ENCODE data around the gene PF4V1. TPM values are rescaled to one million over a fixed set of nuclear protein-coding genes. Genes with fewer than 3 reads are reported as not detected.

The PF4V1 gene
- total RNA-seq, 1 donor from 2014 or later = not detected

DNA sequence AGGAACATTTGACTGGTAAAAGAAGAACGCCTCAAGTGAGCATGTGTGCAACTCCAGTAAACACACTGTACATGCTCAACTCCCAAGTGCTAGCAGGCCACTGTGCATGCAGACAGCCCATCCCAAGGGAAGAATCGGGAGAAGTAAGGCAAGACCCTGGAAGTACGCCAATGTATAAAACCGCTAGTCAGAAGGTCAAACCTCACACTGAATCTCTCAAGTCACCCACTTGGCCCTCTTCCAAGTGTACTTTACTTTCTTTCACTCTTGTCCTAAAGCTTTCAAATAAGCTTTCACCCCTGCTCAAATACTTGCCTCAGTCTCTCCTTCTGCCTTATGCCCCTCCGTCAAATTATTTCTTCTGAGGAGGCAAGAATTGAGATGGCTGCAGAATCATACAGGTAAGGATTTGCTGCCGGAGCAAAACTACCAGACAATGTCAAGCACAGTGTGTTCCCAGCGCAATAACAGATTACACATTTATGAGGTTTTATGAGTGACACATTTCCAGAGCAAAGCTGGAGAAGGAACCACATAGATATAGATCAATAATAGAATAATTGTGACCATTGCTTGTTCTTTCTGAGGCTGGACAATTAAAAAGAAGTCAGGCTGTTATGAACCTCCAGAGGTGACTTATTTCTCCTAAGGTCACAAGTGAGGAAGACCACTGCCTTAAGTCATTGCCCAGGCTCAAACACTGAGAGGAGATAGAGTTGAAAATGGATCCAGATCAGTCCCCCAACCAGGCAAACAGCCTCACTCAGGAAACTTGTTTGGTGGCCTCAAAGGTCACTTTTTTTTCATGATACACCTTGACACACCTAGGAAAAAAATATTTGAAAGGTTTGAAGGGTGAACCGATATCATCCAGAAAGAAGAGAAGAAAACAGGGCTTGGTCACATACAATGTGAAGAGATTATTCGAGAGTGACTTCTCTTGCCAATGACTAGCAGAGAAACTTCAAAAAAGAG is 42.4 kb downstream of the PF4V1 start:
- FAIRE-seq = no peak
- Histone ChIP-seq H3K36me3 (ENCODE audit: insufficient read depth, low read length) (no peaks in the 10 kb centered on the region), H2AFZ (ENCODE audit: low read depth, low read length) (no peak overlapping the region), H3K4me3 (ENCODE audit: insufficient read depth, low read depth, low read length) (no peak overlapping the region), H3K27me3 (ENCODE audit: insufficient read depth, low read length) (peaks cover 5% of the 10 kb centered on the region), H3K27ac (ENCODE audit: low read depth, low read length) (no peak overlapping the region), H3K4me2 (ENCODE audit: low read length) (no peak overlapping the region), H3K4me1 (ENCODE audit: insufficient read depth, low read length) (no peaks in the 10 kb centered on the region), H3K9ac (ENCODE audit: low read length) (no peak overlapping the region), H4K20me1 (ENCODE audit: insufficient read depth, low read length) (no peaks in the 10 kb centered on the region), H3K79me2 (ENCODE audit: insufficient read depth, low read length) (no peaks in the 10 kb centered on the region), H3K9me3 (ENCODE audit: insufficient read depth, low read depth, low read length) (no peaks in the 10 kb centered on the region)
- Mint-ChIP-seq H3K4me3 (ENCODE audit: unreplicated experiment) (no peak overlapping the region), H3K9me3 (ENCODE audit: unreplicated experiment) (no peaks in the 10 kb centered on the region), H3K27me3 (ENCODE audit: low read depth, unreplicated experiment) (no peaks in the 10 kb centered on the region), H3K4me1 (ENCODE audit: low read depth, unreplicated experiment) (peaks cover 7% of the 10 kb centered on the region), H3K27ac (ENCODE audit: unreplicated experiment) (no peak overlapping the region), H3K36me3 (ENCODE audit: low read depth, unreplicated experiment) (peaks cover 2% of the 10 kb centered on the region)
- no peak for TF ChIP-seq EZH2 (IDR thresholded peaks at IDR 0.05; ENCODE audit: insufficient read depth, low read length)
- TF ChIP-seq CTCF (IDR thresholded peaks at IDR 0.05; ENCODE audit: insufficient read depth, low read depth, low read length) = no peak
- peak; percentile 47 for DNase-seq (ENCODE audit: low read depth)

- Mint-ChIP-seq H3K4me3 (ENCODE audit: unreplicated experiment) (no peak overlapping the region), H3K36me3 (ENCODE audit: low read depth, unreplicated experiment) (peaks cover 2% of the 10 kb centered on the region), H3K27me3 (ENCODE audit: low read depth, unreplicated experiment) (no peaks in the 10 kb centered on the region), H3K9me3 (ENCODE audit: unreplicated experiment) (no peaks in the 10 kb centered on the region), H3K27ac (ENCODE audit: unreplicated experiment) (peak overlapping the region; percentile 30), H3K4me1 (ENCODE audit: low read depth, unreplicated experiment) (peaks cover 12% of the 10 kb centered on the region)
- H3K27ac ChIP-seq (ENCODE audit: low read depth, low read length) = no peak overlapping the region
- no peak overlapping the region for H2AFZ ChIP-seq (ENCODE audit: low read depth, low read length)
- peaks cover 5% of the 10 kb centered on the region for H3K27me3 ChIP-seq (ENCODE audit: insufficient read depth, low read length)
- TF ChIP-seq EZH2 (IDR thresholded peaks at IDR 0.05; ENCODE audit: insufficient read depth, low read length) (no peak), CTCF (IDR thresholded peaks at IDR 0.05; ENCODE audit: insufficient read depth, low read depth, low read length) (no peak)
- no peak overlapping the region for H3K4me2 ChIP-seq (ENCODE audit: low read length)
- no peak for FAIRE-seq
- H3K36me3 ChIP-seq (ENCODE audit: insufficient read depth, low read length) = no peaks in the 10 kb centered on the region
- DNase-seq (ENCODE audit: low read depth) = no peak
- no peak overlapping the region for H3K4me3 ChIP-seq (ENCODE audit: insufficient read depth, low read depth, low read length)
- no peaks in the 10 kb centered on the region for H4K20me1 ChIP-seq (ENCODE audit: insufficient read depth, low read length)
- no peaks in the 10 kb centered on the region for H3K9me3 ChIP-seq (ENCODE audit: insufficient read depth, low read depth, low read length)
- H3K79me2 ChIP-seq (ENCODE audit: insufficient read depth, low read length) = no peaks in the 10 kb centered on the region
- H3K9ac ChIP-seq (ENCODE audit: low read length) = no peak overlapping the region
- H3K4me1 ChIP-seq (ENCODE audit: insufficient read depth, low read length) = no peaks in the 10 kb centered on the region
These were observed 43.3 kb downstream of the PF4V1 start for GRCh38 chr4:73896416-73896815.
